Retinal pigment epithelial cell (primary cell): ENCODE results near the gene GLCCI1.

Experiments
- DNase-seq: peaks from one replicate; pipeline ENCODE4 v3.0.0-alpha.2; 2010; ENCODE audit warnings: low read depth
- H3K4me3 ChIP-seq: 2 replicates; pipeline ENCODE4 v1.5.1; 2011; ENCODE audit warnings: mild to moderate bottlenecking, low read length, control low read depth, moderate library complexity
- CTCF ChIP-seq: conservative IDR thresholded peaks from 2 replicates; pipeline ENCODE4 v1.5.1; 2011; ENCODE audit warnings: low read depth, low read length, control low read depth, inconsistent platforms

GLCCI1 gene

GRCh38 chr7:8117195-8117594 is 148.6 kb downstream of the GLCCI1 start:
- no peak for TF ChIP-seq CTCF
- H3K4me3 ChIP-seq, result no peak overlapping the region
- no peak for DNase-seq

- TF ChIP-seq CTCF, result no peak
- DNase-seq, result no peak
- H3K4me3 ChIP-seq, result no peak overlapping the region
Measured at GRCh38 chr7:8119262-8119661, 150.7 kb downstream of the GLCCI1 start.

GRCh38 chr7:8120390-8121058 is 151.9 kb downstream of the GLCCI1 start:
- TF ChIP-seq CTCF, result no peak
- no peak overlapping the region for H3K4me3 ChIP-seq
- no peak for DNase-seq

GRCh38 chr7:8121243-8121642 is 152.6 kb downstream of the GLCCI1 start:
- no peak overlapping the region for H3K4me3 ChIP-seq
- no peak for TF ChIP-seq CTCF
- no peak for DNase-seq

GRCh38 chr7:8125680-8126444 is 157.3 kb downstream of the GLCCI1 start:
- no peak for TF ChIP-seq CTCF
- no peak for DNase-seq
- no peak overlapping the region for H3K4me3 ChIP-seq

- no peak for DNase-seq
- H3K4me3 ChIP-seq, result no peak overlapping the region
- TF ChIP-seq CTCF, result no peak
Measured at GRCh38 chr7:8126601-8127167, 158.1 kb downstream of the GLCCI1 start.
